WTC11 (cell line): ENCODE measurements around the gene SOX6. TPM values are rescaled to one million over a fixed set of nuclear protein-coding genes. Genes with fewer than 3 reads are reported as not detected.

Experiments
- ATAC-seq: fragments of 200-7000 bp; cut with Tn5 transposase; 2 replicates; pipeline ENCODE4 v1.10.0; 2021; ENCODE audit warnings: mild to moderate bottlenecking, moderate library complexity
- CTCF ChIA-PET: fragments of 300-600 bp; sonication (Branson Sonifier 250); formaldehyde crosslinking; loops from one replicate; lab custom pipeline; 2021; ENCODE audit warnings: antibody characterized with exemption; lab: Charles Lee
- POLR2A ChIA-PET: fragments of 350-600 bp; sonication (Branson Sonifier 250); formaldehyde crosslinking; loops from one replicate; lab custom pipeline; 2021; ENCODE audit warnings: antibody characterized with exemption; lab: Charles Lee
- DNase-seq: peaks from one replicate; pipeline ENCODE4 v3.0.0; 2021; ENCODE audit warnings: low spot score
- H3K27ac Mint-ChIP-seq: 2 replicates; pipeline ENCODE4 v1.8.0; 2021; ENCODE audit warnings: mixed read lengths
- H3K27me3 Mint-ChIP-seq: 2 replicates; pipeline ENCODE4 v1.8.0; 2021; ENCODE audit warnings: low read depth, mild to moderate bottlenecking, moderate library complexity, mixed read lengths
- H3K36me3 Mint-ChIP-seq: 2 replicates; pipeline ENCODE4 v1.8.0; 2021; ENCODE audit warnings: mixed read lengths
- H3K4me1 Mint-ChIP-seq: 2 replicates; pipeline ENCODE4 v1.8.0; 2022; ENCODE audit warnings: mixed read lengths
- H3K4me3 Mint-ChIP-seq: 2 replicates; pipeline ENCODE4 v1.8.0; 2021; ENCODE audit warnings: mild to moderate bottlenecking, moderate library complexity, mixed read lengths
- H3K9me3 Mint-ChIP-seq: 2 replicates; pipeline ENCODE4 v1.8.0; 2021; ENCODE audit warnings: mixed read lengths
- E2F5 ChIP-seq: sonication (generic); formaldehyde crosslinking; IDR thresholded peaks from 2 replicates; pipeline ENCODE4 v1.8.1; 2022; ENCODE audit warnings: mild to moderate bottlenecking, moderate library complexity, missing genetic modification reagents
- EMX1 ChIP-seq: fragments of 250-450 bp; sonication (Bioruptor Pico); IDR thresholded peaks from 2 replicates; pipeline ENCODE4 v1.8.0; 2021; ENCODE audit warnings: mild to moderate bottlenecking
- FOXJ3 ChIP-seq: sonication (generic); formaldehyde crosslinking; IDR thresholded peaks from 2 replicates; pipeline ENCODE4 v1.9.0; 2021; ENCODE audit warnings: missing genetic modification reagents, mild to moderate bottlenecking, borderline replicate concordance
- FOXP4 ChIP-seq: sonication (generic); formaldehyde crosslinking; IDR thresholded peaks from 2 replicates; pipeline ENCODE4 v1.8.0; 2022; ENCODE audit warnings: mild to moderate bottlenecking, missing genetic modification reagents
- GRHL2 ChIP-seq: fragments of 250-450 bp; sonication (Bioruptor Pico); IDR thresholded peaks from 2 replicates; pipeline ENCODE4 v1.8.0; 2022; ENCODE audit warnings: mild to moderate bottlenecking, moderate library complexity; ENCODE audit not compliant: insufficient replicate concordance, severe bottlenecking
- GTF2I ChIP-seq: fragments of 250-450 bp; sonication (Bioruptor Pico); conservative IDR thresholded peaks from 2 replicates; pipeline ENCODE4 v1.4.0; 2021; ENCODE audit warnings: mild to moderate bottlenecking
- HMGA2 ChIP-seq: fragments of 250-450 bp; sonication (Bioruptor Pico); IDR thresholded peaks from 2 replicates; pipeline ENCODE4 v1.4.0; 2021; ENCODE audit warnings: mild to moderate bottlenecking, moderate library complexity
- JUN ChIP-seq: sonication (generic); formaldehyde crosslinking; IDR thresholded peaks from 2 replicates; pipeline ENCODE4 v1.8.0; 2023; ENCODE audit warnings: mild to moderate bottlenecking, missing genetic modification reagents
- NFATC4 ChIP-seq: fragments of 250-450 bp; sonication (Bioruptor Pico); IDR thresholded peaks from 2 replicates; pipeline ENCODE4 v1.9.0; 2021; ENCODE audit warnings: mild to moderate bottlenecking
- NR3C1 ChIP-seq: sonication (generic); formaldehyde crosslinking; conservative IDR thresholded peaks from 2 replicates; pipeline ENCODE4 v1.8.1; 2023; ENCODE audit warnings: low read depth, mild to moderate bottlenecking, missing genetic modification reagents
- SMAD3 ChIP-seq: sonication (generic); formaldehyde crosslinking; IDR thresholded peaks from 2 replicates; pipeline ENCODE4 v1.8.0; 2022; ENCODE audit warnings: missing genetic modification reagents, mild to moderate bottlenecking, borderline replicate concordance
- SP1 ChIP-seq: sonication (generic); formaldehyde crosslinking; conservative IDR thresholded peaks from 2 replicates; pipeline ENCODE4 v1.8.1; 2022; ENCODE audit warnings: missing genetic modification reagents
- ZMAT4 ChIP-seq: fragments of 250-450 bp; sonication (Bioruptor Pico); IDR thresholded peaks from 2 replicates; pipeline ENCODE4 v1.9.0; 2021; ENCODE audit warnings: mild to moderate bottlenecking
- ZNF121 ChIP-seq: sonication (generic); formaldehyde crosslinking; IDR thresholded peaks from 2 replicates; pipeline ENCODE4 v1.8.0; 2023; ENCODE audit warnings: missing genetic modification reagents
- ZNF138 ChIP-seq: sonication (generic); formaldehyde crosslinking; conservative IDR thresholded peaks from 2 replicates; pipeline ENCODE4 v1.8.1; 2022; ENCODE audit warnings: mild to moderate bottlenecking, moderate library complexity, missing genetic modification reagents
- ZNF281 ChIP-seq: sonication (generic); formaldehyde crosslinking; IDR thresholded peaks from 2 replicates; pipeline ENCODE4 v1.8.0; 2023; ENCODE audit warnings: mild to moderate bottlenecking, missing genetic modification reagents
- ZNF396 ChIP-seq: fragments of 250-450 bp; sonication (Bioruptor Pico); IDR thresholded peaks from 2 replicates; pipeline ENCODE4 v1.8.0; 2021; ENCODE audit warnings: mild to moderate bottlenecking, moderate library complexity, borderline replicate concordance
- total RNA-seq: library from RNA; stranded (reverse); gene quantifications from 3 replicates; pipeline ENCODE4 v1.2.3, GENCODE V29; 2021
- TF ChIP-seq, protein P1 (sequence below): sonication (generic); formaldehyde crosslinking; IDR thresholded peaks from 2 replicates; pipeline ENCODE4 v1.8.1; 2023; ENCODE audit warnings: mild to moderate bottlenecking, missing genetic modification reagents
- TF ChIP-seq, protein P2 (sequence below): fragments of 250-450 bp; sonication (Bioruptor Pico); IDR thresholded peaks from 2 replicates; pipeline ENCODE4 v1.9.0; 2021; ENCODE audit warnings: mild to moderate bottlenecking, borderline replicate concordance

Gene SOX6
- total RNA-seq, 1 experiment from 2014 or later, result 0.13 TPM

DNA sequence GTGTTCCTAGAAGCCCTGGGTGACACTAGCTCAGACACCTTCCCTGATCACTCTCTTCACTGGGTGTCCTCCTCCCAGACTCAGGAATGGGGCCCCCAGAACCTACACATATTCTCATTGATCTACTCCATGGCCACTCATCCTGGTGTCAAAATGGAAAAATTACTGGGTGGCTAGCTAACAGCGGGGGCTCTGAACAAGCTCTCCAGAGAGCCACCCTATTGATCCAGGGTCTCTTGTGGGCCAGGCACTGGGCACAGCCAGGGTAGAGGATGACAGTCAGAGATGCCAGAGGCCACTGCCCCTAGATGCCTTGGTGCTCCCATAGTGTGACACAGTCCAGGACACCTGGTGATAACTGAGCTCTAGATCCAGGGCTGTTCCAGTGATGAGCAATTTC is 393.1 kb downstream of the SOX6 start (continued):
- no peak for TF ChIP-seq GRHL2
- TF ChIP-seq, protein P1, sequence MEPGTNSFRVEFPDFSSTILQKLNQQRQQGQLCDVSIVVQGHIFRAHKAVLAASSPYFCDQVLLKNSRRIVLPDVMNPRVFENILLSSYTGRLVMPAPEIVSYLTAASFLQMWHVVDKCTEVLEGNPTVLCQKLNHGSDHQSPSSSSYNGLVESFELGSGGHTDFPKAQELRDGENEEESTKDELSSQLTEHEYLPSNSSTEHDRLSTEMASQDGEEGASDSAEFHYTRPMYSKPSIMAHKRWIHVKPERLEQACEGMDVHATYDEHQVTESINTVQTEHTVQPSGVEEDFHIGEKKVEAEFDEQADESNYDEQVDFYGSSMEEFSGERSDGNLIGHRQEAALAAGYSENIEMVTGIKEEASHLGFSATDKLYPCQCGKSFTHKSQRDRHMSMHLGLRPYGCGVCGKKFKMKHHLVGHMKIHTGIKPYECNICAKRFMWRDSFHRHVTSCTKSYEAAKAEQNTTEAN (CRISPR knock-in tag), result no peak
- no peak for TF ChIP-seq NR3C1
- TF ChIP-seq, protein P2, sequence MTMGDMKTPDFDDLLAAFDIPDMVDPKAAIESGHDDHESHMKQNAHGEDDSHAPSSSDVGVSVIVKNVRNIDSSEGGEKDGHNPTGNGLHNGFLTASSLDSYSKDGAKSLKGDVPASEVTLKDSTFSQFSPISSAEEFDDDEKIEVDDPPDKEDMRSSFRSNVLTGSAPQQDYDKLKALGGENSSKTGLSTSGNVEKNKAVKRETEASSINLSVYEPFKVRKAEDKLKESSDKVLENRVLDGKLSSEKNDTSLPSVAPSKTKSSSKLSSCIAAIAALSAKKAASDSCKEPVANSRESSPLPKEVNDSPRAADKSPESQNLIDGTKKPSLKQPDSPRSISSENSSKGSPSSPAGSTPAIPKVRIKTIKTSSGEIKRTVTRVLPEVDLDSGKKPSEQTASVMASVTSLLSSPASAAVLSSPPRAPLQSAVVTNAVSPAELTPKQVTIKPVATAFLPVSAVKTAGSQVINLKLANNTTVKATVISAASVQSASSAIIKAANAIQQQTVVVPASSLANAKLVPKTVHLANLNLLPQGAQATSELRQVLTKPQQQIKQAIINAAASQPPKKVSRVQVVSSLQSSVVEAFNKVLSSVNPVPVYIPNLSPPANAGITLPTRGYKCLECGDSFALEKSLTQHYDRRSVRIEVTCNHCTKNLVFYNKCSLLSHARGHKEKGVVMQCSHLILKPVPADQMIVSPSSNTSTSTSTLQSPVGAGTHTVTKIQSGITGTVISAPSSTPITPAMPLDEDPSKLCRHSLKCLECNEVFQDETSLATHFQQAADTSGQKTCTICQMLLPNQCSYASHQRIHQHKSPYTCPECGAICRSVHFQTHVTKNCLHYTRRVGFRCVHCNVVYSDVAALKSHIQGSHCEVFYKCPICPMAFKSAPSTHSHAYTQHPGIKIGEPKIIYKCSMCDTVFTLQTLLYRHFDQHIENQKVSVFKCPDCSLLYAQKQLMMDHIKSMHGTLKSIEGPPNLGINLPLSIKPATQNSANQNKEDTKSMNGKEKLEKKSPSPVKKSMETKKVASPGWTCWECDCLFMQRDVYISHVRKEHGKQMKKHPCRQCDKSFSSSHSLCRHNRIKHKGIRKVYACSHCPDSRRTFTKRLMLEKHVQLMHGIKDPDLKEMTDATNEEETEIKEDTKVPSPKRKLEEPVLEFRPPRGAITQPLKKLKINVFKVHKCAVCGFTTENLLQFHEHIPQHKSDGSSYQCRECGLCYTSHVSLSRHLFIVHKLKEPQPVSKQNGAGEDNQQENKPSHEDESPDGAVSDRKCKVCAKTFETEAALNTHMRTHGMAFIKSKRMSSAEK (CRISPR knock-in tag), result no peak
- TF ChIP-seq FOXP4 (CRISPR knock-in tag), result no peak
- no peak for TF ChIP-seq SP1 (CRISPR knock-in tag)
- no peak for TF ChIP-seq ZNF138 (CRISPR knock-in tag)

DNA sequence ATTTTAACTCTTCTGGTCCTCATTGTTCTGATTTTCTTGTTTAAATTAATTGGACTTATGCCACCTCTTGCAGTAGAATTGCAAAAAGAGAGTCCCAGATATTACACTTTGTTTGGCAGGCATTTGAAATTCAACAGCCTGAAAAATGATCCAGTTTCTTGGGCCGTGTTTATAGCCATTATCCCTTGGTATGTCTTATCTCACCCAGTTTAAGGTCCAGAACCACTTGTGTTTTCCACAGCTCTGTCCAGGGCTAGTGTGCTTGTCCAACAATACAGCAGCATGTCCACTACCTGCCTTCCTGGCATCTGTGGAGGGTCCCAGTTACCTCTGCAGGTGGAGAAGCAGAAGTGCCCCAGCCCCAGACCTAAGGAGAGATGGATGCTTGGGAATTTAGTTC is 397.4 kb downstream of the SOX6 start:
- Mint-ChIP-seq H3K27ac (no peak overlapping the region), H3K4me1 (no peaks in the 10 kb centered on the region), H3K9me3 (no peaks in the 10 kb centered on the region), H3K4me3 (no peak overlapping the region), H3K27me3 (no peaks in the 10 kb centered on the region), H3K36me3 (no peaks in the 10 kb centered on the region)
- CTCF ChIA-PET, result no interaction called here
- no peak for ATAC-seq
- no peak for DNase-seq
- POLR2A ChIA-PET, result no interaction called here
- TF ChIP-seq, protein P2 (CRISPR knock-in tag), result no peak
- TF ChIP-seq SMAD3 (CRISPR knock-in tag), result no peak
- no peak for TF ChIP-seq NFATC4 (CRISPR knock-in tag)
- TF ChIP-seq ZNF138 (CRISPR knock-in tag), result no peak
- no peak for TF ChIP-seq ZNF121 (CRISPR knock-in tag)
- no peak for TF ChIP-seq GTF2I (CRISPR knock-in tag)
- TF ChIP-seq ZMAT4, result no peak
- TF ChIP-seq HMGA2, result no peak
- TF ChIP-seq ZNF396 (CRISPR knock-in tag), result no peak
- TF ChIP-seq JUN, result no peak
- no peak for TF ChIP-seq FOXJ3 (CRISPR knock-in tag)
- no peak for TF ChIP-seq ZNF281
- TF ChIP-seq SP1 (CRISPR knock-in tag), result no peak
- TF ChIP-seq E2F5 (CRISPR knock-in tag), result no peak
- TF ChIP-seq EMX1, result no peak
